GM18499 (cell line): ENCODE data around the gene ZNF565.
"Not testable (repeated sequence)": the region's sequence is repeated elsewhere in the genome, so short reads cannot be mapped to it uniquely, and the experiment has no call there.

Source experiments
- ATAC-seq: cut with Tn5 transposase; IDR thresholded peaks from one replicate; pipeline ENCODE4 v1.9.1; 2021; ENCODE audit warnings: moderate number of reproducible peaks; ENCODE audit not compliant: insufficient read depth, unreplicated experiment

Gene ZNF565

DNA sequence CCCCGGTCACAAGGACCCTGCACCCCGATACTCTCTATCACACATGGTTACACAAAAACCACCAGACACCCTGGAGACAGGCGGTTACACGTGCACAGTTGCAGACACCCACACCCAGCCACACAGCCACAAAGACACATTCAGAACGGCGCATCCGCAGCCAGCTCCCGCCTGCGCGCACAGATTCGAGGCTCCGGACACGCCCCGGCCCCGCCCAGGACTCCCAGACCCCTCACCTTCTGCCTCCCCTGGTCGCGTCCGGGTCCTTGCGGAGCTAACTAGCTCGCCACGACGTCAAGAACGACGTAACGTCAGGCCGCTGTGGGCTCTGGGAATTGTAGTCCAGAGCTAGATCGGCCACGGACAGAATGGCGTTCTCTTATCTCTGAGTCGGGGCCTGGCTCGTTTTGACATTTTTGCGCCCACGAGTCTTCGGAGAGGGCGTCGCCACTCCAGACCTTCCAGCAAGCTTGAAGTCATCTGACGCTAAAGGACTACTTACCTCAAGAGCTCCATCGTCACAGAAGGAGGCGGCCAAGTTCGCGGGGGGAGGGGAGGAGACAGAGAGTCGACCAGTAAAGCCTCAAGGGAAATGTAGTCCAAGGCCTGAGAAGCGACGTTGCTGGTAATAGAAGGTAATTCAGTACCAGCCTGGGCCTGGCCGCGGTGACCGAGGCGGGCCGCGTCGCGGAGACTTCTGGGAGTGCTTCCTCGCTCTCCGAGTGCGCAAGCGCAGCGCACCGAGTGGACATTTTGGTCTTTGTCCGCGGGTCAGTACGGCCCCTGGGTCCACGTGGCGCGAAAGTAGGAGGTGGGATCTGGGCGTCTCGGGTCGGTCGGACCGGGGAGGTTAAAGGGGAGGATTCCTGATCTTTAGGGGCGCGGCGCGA is at the start of gene ZNF565, which contains the start of gene ZNF146:
TSS of gene ZNF565 (minus strand) at position 280 of the 890 bp plus-strand sequence. CDS start 12,680 bp downstream, outside the sequence.
TSS of gene ZNF146 (plus strand) at position 721 of the 890 bp plus-strand sequence. CDS start 21,335 bp downstream, outside the sequence.
- peak; percentile 66 for ATAC-seq

DNA sequence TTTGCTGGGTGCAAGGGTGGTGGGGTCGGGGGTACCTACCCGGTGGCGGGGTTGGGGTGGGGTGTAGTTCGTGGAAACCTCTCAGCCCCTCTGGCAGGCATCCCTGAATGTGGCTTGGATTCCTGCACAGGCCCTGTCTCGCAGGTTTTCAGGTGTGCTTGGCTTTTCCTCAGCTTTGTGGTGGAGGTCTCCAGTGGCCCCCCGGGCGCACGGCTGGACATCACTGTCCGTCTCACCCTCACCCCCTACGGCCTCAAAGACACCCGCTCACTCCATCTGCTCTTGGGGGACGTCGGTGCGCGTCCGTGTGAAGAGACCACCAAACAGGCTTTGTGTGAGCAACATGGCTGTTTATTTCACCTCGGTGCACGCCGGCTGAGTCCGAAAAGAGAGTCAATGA is 44.7 kb upstream of the ZNF565 start:
- no peak for ATAC-seq

DNA sequence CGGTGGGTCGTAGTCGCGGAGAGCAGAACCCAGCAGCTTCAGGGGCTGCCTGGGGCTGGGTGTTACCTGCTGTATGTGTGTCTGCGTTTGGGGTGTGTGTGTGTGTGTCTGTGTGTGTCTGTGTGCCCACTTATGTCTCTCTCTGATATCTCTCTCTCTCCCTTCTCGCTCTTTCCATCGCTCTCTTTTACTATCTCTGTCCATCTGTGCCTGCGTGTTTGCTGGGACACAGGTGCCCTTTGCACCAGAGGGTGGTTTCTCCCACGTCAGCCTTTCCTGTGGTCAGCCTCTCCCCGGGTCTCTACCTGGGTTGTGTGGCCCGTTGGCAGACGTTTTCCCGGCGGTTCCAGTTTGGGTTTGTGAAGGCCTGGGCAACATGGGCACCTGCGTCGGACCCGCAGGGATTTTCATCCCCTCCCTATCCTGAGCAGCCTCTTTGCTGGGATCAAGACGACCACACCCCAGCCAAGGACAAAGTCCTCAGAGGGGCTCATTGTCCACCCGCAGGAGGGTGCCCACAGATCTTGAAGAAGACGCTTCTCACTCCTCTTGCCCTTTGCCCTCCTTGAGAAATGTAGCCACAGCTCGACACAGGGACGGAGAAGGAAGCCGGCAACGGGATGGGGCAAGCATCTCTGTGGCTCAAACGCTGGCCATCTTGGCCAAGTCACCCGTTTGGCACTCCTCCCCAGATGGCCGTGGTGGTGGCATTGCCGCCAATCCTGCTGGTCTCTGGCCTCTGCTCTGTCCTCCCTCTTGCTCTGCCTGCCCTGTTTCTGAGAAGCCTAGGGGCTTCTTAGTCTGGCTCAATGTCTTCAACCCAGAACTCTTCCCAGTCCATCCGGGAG is 43.8 kb upstream of the ZNF565 start:
- no peak for ATAC-seq

DNA sequence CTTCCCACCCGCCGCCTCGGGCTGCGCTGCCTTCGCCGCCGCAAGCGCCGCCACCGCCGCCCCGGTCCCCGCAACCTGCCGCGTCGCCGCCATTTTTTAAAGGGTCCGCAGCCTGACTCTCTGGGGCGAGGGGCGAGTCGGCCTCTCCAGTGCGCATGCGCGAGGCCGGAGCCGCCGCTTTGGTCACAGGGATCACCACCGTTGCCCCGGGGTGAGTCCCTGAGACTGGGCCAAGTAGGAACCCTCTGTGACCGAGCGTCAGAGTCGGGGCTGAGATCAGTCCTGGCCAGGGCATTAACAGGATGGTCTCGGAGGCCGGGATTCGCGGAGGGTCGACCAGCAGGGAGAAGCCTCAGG is 43.0 kb upstream of the ZNF565 start:
- ATAC-seq: no peak

DNA sequence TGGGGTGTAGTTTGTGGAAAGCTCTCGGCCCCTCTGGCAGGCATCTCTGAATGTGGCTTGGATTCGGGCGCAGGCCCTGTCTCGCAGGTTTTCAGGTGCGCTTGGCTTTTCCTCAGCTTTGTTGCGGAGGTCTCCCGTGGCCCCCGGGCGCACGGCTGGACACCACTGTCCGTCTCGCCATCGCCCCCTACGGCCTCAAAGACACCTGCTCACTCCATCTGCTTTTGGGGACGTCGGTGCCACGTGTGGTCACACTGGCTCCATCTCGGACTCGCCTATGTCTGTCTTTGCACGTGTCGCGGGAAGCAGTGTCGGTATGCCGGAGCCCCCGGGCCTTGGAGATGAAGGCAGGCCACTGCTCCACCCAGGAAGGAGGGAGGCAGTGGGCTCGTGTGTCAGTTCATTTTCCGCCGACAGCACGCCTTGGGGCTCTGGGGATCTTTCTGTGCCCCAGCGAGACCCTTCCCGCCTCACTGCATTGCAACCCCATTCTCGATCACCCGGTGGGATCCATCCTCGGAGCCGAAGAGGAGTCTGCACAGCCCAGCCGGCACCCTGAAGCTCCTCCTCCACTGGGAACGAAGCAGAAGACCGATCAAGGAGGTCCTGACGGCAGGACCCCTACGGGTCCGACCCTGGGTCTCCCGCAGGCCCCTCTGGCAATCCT is 42.5 kb upstream of the ZNF565 start:
- no peak for ATAC-seq

DNA sequence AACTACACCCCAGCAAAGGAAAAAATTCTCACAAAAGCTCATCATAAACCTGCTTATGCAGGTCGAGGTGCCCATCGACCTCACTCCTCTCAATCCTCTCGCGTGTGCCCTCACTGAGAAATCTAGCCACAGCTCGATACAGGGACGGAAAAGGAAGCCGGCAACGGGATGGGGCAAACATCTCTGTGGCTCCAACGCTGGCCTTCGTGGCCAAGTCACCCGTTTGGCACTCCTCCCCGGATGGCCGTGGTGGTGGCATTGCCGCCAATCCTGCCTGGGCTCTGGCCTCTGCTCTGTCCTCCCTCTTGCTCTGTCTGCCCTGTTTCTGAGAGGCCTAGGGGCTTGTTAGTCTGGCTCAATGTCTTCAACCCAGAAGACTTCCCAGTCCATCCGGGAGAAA is 41.6 kb upstream of the ZNF565 start:
- ATAC-seq: no peak

DNA sequence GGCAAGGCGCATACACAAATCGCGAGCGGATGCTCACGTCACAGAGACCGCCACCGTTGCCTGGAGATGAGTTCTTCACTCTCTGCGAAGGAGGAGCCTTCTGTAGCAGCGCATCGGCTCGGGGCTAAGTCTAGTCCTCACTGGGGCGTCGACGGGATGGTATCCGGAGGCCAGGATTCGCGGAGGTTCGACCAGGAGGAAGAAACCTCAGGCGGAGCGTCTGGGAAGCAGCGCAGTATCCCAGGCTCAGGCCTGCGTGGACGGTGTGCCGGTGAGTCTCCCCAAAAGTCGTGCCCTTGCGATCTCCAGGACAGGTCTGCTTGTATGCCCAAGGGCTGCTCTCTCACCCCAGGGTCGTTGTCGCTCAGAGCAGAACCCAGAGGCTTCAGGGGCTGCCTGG is 40.9 kb upstream of the ZNF565 start:
- no peak for ATAC-seq

DNA sequence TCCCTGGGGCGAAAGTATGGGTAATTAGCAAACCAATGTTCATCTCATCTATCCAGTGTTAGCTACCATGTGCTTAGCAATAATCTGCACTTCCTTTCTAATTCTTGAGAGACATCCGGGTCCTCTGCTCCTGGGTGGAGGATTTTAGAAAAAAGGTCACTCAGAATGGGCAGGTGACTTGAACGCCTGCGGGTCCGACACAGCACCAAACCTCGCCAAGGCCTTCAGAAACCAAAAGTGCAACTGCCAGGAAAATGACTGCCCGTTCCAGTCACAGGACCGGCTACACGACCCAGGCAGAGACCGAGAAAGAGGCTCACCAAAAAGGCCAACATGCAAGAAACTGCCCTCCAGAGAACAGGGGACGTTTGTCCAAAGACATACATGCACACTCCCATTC is 40.4 kb upstream of the ZNF565 start:
- ATAC-seq: no peak

DNA sequence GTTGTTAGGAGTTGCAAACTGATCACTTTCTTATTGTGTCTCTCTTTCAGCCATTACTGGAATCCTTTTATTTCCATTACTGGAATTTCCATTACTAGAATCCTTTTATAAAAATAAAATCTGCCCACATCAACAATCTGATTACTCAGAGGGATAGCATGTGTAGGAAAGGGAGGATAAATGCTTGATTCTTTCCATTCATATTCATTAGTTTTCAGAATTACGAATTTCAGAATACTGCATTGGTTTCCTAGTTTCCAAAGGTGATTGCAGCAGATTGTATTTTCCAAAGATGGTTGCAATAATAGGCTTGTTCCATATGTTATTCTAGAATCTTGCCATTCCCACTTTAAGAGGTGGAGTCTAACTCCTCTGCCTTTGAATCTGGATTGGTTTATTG is 37.6 kb upstream of the ZNF565 start:
- no peak for ATAC-seq

DNA sequence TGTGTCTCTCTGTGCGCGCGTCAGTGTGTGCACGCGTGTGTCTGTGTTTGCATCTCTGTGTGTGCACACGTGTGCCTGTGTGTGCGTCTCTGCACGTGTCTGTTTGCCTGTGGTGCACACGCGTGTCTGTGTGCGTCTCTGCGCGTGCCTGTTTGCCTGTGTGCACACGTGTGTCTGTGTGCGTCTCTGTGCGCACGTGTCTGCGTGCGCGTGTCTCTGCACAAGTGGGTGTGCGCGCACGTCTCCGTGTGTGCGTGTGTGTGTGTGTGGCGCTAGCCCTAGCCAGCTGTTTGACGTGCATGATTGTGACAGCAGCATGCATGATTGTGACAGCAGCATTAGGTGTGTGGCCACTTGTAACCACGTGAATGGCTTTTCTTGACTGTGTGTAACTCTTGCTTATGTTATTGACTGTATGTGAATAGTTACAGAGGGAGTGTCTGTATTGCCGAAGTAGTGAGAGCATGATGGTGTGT is 31.6 kb upstream of the ZNF565 start:
- ATAC-seq: no peak

DNA sequence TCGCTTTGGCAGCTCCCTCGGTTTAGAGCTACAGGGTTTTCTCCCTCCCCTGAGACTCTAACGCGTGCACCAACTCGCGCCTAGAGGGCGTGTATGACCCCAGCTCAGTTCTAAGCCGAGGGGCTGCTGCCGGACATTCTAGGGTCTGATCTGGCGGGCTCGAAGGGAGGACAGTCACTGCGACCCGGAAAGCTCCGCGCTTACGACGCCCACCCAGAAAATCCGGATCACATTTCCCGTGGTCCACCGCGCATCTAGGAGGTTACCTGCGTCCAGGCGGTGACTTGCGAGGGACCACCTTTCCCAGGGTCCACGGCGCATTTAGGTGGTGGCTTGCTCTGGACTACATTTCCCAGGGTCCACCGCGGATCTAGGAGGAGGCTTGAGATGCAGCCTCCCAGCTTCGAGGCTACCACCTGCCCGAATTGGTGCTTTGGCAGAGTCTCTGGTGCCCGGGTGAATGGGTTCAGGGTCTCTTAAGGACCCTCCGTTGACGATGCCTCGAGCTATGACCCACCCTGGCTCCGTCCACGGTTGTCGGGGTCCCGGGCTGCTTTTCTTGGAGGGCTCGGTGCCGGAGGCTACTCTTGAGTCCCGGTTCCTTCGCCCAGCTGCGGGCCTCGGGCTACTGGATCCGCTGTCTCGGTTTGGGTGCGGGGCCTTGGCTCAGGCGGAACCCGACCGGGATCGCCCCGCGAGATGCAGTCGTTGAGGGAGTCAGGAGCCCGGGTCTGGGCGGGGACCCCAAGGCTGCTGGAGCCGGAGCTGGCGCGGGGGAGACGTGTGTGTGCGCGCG is 30.9 kb upstream of the ZNF565 start:
- no peak for ATAC-seq

DNA sequence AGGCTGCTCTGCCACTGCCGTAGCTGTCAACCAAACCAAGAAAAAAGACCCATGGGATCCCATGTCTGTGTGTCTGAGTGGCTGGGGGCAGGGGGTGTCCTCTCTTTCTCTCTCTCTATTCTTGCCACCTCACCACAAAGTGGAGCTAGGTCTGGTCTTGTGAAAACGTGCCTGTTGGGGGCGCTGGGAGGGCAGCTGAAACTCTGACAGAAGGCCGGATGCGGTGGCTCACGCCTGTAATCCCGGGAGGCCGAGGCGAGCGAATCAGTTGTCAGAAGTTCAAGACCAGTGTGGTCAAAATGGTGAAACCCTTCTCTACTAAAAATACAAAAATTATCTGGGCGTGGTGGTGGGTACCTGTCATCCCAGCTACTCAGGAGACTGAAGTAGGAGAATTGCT is 29.6 kb upstream of the ZNF565 start:
- ATAC-seq: no peak

DNA sequence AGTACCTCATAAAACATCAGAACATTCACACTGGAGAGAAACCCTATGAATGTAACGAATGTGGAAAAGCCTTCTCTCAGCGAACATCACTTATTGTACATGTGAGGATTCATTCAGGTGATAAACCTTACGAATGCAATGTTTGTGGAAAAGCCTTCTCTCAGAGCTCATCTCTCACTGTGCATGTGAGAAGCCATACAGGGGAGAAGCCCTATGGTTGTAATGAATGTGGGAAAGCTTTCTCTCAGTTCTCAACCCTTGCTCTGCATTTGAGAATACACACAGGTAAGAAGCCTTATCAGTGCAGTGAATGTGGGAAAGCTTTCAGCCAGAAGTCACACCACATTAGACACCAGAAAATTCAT is 22.5 kb upstream of the ZNF565 start:
- ATAC-seq: no peak

DNA sequence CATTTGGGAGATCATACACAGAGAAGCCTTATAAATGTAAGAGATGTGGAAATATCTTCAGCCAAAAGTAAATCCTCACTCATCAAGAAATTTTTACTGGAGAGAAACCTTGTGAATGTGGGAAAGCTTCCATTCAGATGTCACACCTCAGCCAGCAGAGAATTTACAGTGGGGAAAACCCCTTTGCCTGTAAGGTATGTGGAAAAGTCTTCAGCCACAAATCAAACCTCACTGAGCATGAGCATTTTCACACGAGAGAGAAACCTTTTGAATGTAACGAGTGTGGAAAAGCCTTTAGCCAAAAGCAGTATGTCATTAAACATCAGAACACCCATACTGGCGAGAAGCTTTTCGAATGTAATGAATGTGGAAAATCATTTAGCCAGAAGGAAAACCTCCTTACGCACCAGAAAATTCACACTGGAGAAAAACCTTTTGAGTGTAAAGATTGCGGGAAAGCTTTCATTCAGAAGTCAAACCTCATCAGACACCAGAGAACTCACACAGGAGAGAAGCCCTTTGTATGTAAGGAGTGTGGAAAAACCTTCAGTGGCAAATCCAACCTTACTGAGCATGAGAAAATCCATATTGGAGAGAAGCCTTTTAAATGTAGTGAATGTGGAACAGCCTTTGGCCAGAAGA is 22.0 kb upstream of the ZNF565 start:
- no peak for ATAC-seq

DNA sequence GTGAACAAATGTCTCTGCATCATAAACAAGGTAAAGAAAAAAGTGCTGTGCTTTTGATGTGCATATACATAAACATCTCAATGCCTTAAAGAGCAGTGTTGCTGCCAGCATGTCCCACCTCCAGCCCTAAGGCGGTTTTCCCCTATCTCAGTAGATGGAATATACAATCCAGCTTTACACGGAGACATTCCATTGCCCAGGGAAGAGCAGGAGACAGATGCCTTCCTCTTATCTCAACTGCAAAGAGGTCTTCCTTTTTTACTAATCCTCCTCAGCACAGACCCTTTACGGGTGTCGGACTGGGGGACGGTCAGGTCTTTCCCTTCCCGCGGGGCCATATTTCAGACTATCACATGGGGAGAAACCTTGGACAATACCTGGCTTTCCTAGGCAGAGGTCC is 19.2 kb upstream of the ZNF565 start:
- not testable (repeated sequence) for ATAC-seq

DNA sequence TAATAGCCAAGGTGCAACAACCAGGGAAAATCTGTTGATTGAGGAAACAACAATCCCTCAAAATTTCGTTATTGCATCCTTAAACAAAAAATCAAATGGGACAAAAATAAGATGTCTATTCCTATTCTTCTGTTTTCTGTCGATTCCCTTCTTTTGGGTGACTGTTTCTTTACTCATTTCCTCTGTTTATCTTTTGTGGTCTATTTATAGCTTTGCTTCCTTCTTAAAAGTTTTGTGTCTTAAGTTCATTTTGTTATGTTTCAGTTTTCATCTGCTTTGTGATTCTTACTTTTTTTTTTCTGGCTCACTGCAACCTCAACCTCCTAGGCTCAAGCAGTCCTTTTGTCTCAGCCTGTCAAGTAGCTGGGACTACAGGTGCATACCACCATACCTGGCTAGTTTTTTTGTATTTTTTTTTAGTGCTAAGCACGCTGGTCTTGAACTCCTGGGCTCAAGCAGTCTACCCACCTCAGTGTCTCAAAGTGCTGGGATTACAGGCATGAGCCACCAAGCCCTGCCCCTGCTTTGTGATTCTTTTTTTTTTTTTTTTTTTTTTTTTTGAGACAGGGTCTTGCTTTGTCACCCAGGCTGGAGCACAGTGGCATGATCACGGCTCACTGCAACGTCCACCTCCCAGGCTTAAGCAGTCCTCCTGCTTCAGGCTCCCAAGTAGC is 10.9 kb upstream of the ZNF565 start:
- ATAC-seq: no peak

DNA sequence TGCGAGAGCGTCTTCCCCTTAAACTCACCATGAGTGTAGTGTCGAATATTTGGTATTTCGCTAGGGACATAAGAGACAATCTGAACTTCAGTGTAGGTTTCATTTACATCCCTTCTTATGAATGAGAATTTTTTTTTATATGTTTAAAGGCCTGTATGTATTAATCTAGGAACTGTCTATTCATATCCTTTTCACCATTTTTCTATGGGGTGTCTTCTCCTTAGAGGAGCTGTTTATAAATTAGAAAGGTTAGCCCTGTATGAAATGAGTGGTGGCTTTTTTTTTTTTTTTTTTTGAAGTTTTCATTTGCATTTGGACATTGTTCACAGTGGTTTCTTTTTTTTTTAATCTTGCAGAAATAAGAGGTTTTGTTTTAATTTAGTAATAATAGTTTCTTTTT is 8.0 kb upstream of the ZNF565 start:
- ATAC-seq: no peak

DNA sequence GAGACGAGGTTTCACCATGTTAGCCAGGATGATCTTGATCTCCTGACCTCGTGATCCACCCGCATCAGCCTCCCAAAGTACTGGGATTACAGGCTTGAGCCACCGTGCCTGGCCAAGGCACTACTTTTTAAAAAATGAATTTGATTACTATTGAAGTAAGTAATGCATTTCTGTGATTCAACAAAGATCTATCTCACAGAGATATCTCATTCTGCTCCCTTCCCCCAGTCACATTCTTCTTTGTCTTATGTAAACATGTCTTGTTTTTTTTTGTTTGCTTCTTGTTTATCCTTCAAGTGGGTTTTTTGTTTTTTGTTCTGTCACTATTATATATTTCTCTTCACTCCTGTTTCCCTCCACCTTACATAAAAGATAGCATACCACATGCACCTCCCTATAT is 7.0 kb upstream of the ZNF565 start:
- no peak for ATAC-seq
